WTC11 (cell line): Measurements from ENCODE around the gene SRGAP1. TPM values are rescaled to one million over a fixed set of nuclear protein-coding genes. Genes with fewer than 3 reads are reported as not detected.

Experiments used
- ATAC-seq: fragments of 200-7000 bp; cut with Tn5 transposase; 2 replicates; pipeline ENCODE4 v1.10.0; 2021; ENCODE audit warnings: mild to moderate bottlenecking, moderate library complexity
- CTCF ChIA-PET: fragments of 300-600 bp; sonication (Branson Sonifier 250); formaldehyde crosslinking; loops from one replicate; lab custom pipeline; 2021; ENCODE audit warnings: antibody characterized with exemption; lab: Charles Lee
- POLR2A ChIA-PET: fragments of 350-600 bp; sonication (Branson Sonifier 250); formaldehyde crosslinking; loops from one replicate; lab custom pipeline; 2021; ENCODE audit warnings: antibody characterized with exemption; lab: Charles Lee
- DNase-seq: peaks from one replicate; pipeline ENCODE4 v3.0.0; 2021; ENCODE audit warnings: low spot score
- H3K27ac Mint-ChIP-seq: 2 replicates; pipeline ENCODE4 v1.8.0; 2021; ENCODE audit warnings: mixed read lengths
- H3K27me3 Mint-ChIP-seq: 2 replicates; pipeline ENCODE4 v1.8.0; 2021; ENCODE audit warnings: low read depth, mild to moderate bottlenecking, moderate library complexity, mixed read lengths
- H3K36me3 Mint-ChIP-seq: 2 replicates; pipeline ENCODE4 v1.8.0; 2021; ENCODE audit warnings: mixed read lengths
- H3K4me1 Mint-ChIP-seq: 2 replicates; pipeline ENCODE4 v1.8.0; 2022; ENCODE audit warnings: mixed read lengths
- H3K4me3 Mint-ChIP-seq: 2 replicates; pipeline ENCODE4 v1.8.0; 2021; ENCODE audit warnings: mild to moderate bottlenecking, moderate library complexity, mixed read lengths
- H3K9me3 Mint-ChIP-seq: 2 replicates; pipeline ENCODE4 v1.8.0; 2021; ENCODE audit warnings: mixed read lengths
- GRHL2 ChIP-seq: fragments of 250-450 bp; sonication (Bioruptor Pico); IDR thresholded peaks from 2 replicates; pipeline ENCODE4 v1.8.0; 2022; ENCODE audit warnings: mild to moderate bottlenecking, moderate library complexity; ENCODE audit not compliant: insufficient replicate concordance, severe bottlenecking
- GTF2I ChIP-seq: fragments of 250-450 bp; sonication (Bioruptor Pico); conservative IDR thresholded peaks from 2 replicates; pipeline ENCODE4 v1.4.0; 2021; ENCODE audit warnings: mild to moderate bottlenecking
- HMGA2 ChIP-seq: fragments of 250-450 bp; sonication (Bioruptor Pico); IDR thresholded peaks from 2 replicates; pipeline ENCODE4 v1.4.0; 2021; ENCODE audit warnings: mild to moderate bottlenecking, moderate library complexity
- KAT7 ChIP-seq: sonication (generic); formaldehyde crosslinking; IDR thresholded peaks from 2 replicates; pipeline ENCODE4 v1.8.1; 2023; ENCODE audit warnings: missing genetic modification reagents, mild to moderate bottlenecking, borderline replicate concordance
- NFE2L1 ChIP-seq: sonication (generic); formaldehyde crosslinking; IDR thresholded peaks from 2 replicates; pipeline ENCODE4 v1.8.1; 2023; ENCODE audit warnings: missing genetic modification reagents
- OVOL2 ChIP-seq: fragments of 250-450 bp; sonication (Bioruptor Pico); IDR thresholded peaks from 2 replicates; pipeline ENCODE4 v1.9.0; 2021; ENCODE audit warnings: mild to moderate bottlenecking, borderline replicate concordance
- PRRX2 ChIP-seq: fragments of 250-450 bp; sonication (Bioruptor Pico); IDR thresholded peaks from 2 replicates; pipeline ENCODE4 v1.8.0; 2021; ENCODE audit warnings: mild to moderate bottlenecking
- SP1 ChIP-seq: sonication (generic); formaldehyde crosslinking; conservative IDR thresholded peaks from 2 replicates; pipeline ENCODE4 v1.8.1; 2022; ENCODE audit warnings: missing genetic modification reagents
- TEAD4 ChIP-seq: sonication (generic); formaldehyde crosslinking; IDR thresholded peaks from 2 replicates; pipeline ENCODE4 v1.8.0; 2022; ENCODE audit warnings: mild to moderate bottlenecking, missing genetic modification reagents
- ZNF416 ChIP-seq: fragments of 250-450 bp; sonication (Bioruptor Pico); IDR thresholded peaks from 2 replicates; pipeline ENCODE4 v1.9.0; 2021; ENCODE audit warnings: mild to moderate bottlenecking, inconsistent platforms
- ZNF423 ChIP-seq: fragments of 250-450 bp; sonication (Bioruptor Pico); IDR thresholded peaks from 2 replicates; pipeline ENCODE4 v2.1.2; 2022; ENCODE audit warnings: mild to moderate bottlenecking, moderate library complexity
- total RNA-seq: library from RNA; stranded (reverse); gene quantifications from 3 replicates; pipeline ENCODE4 v1.2.3, GENCODE V29; 2021
- TF ChIP-seq, protein P1 (sequence below): fragments of 200-600 bp; IDR thresholded peaks from 2 replicates; pipeline ENCODE4 v1.8.0; 2022; ENCODE audit warnings: antibody characterized with exemption
- TF ChIP-seq, protein P2 (sequence below): sonication (generic); formaldehyde crosslinking; IDR thresholded peaks from 2 replicates; pipeline ENCODE4 v1.8.1; 2022; ENCODE audit warnings: mild to moderate bottlenecking, moderate library complexity, missing genetic modification reagents
- TF ChIP-seq, protein P3 (sequence below): sonication (generic); formaldehyde crosslinking; IDR thresholded peaks from 2 replicates; pipeline ENCODE4 v1.8.0; 2023; ENCODE audit warnings: missing genetic modification reagents, mild to moderate bottlenecking, borderline replicate concordance

The SRGAP1 gene
- total RNA-seq, 1 experiment from 2014 or later = 10.3 TPM

DNA sequence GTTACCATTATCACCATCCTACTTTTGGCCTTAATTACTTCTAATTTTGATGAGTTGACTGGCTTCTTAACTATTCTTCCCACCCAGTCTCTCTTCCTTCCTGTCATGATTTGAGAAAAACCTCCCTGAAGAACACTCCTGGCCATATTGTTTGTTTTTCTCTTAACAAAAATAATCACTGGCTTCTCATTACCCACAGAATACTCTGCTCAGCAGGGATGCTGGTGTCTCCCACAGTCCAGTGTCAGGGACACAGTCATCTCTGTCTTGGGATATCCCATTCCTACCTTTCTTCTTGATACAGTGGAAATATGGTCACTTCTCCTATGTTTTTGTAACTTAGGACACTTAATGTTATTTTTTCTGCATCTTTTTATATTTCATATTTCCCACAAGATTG lies 103.7 kb downstream of the SRGAP1 start (continued):
- TF ChIP-seq GRHL2 (CRISPR knock-in tag) = no peak
- no peak for TF ChIP-seq NFE2L1 (CRISPR knock-in tag)
- TF ChIP-seq, protein P1, sequence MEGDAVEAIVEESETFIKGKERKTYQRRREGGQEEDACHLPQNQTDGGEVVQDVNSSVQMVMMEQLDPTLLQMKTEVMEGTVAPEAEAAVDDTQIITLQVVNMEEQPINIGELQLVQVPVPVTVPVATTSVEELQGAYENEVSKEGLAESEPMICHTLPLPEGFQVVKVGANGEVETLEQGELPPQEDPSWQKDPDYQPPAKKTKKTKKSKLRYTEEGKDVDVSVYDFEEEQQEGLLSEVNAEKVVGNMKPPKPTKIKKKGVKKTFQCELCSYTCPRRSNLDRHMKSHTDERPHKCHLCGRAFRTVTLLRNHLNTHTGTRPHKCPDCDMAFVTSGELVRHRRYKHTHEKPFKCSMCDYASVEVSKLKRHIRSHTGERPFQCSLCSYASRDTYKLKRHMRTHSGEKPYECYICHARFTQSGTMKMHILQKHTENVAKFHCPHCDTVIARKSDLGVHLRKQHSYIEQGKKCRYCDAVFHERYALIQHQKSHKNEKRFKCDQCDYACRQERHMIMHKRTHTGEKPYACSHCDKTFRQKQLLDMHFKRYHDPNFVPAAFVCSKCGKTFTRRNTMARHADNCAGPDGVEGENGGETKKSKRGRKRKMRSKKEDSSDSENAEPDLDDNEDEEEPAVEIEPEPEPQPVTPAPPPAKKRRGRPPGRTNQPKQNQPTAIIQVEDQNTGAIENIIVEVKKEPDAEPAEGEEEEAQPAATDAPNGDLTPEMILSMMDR = no peak
- TF ChIP-seq GTF2I = no peak
- TF ChIP-seq OVOL2 (CRISPR knock-in tag) = no peak
- TF ChIP-seq, protein P2, sequence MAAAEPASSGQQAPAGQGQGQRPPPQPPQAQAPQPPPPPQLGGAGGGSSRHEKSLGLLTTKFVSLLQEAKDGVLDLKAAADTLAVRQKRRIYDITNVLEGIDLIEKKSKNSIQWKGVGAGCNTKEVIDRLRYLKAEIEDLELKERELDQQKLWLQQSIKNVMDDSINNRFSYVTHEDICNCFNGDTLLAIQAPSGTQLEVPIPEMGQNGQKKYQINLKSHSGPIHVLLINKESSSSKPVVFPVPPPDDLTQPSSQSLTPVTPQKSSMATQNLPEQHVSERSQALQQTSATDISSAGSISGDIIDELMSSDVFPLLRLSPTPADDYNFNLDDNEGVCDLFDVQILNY (CRISPR knock-in tag) = no peak

DNA sequence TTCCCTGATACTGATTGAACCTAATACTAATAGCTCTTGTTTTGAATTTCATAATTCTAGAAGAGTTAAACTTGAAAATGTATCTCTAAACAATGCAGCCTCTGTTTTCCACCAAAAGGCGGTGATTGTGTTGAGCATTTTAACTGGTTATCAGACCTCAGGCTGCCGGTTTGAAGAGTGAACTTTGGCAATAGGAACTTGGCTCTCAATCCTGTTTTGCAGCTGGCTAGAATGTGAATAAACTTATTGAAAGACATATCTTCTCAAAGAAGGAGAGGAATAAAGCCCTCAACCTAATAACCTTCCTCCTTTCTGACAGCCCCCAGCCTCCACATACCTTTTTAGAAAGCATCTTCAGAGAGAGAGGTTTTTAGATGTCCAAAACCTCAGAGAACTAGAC lies 105.4 kb downstream of the SRGAP1 start:
- DNase-seq (no peak), ATAC-seq (no peak)
- TF ChIP-seq HMGA2 (CRISPR knock-in tag) = no peak
- TF ChIP-seq GTF2I = no peak
- no peak for TF ChIP-seq NFE2L1 (CRISPR knock-in tag)
- POLR2A ChIA-PET = no interaction called here
- Mint-ChIP-seq H3K27ac (no peak overlapping the region), H3K36me3 (no peaks in the 10 kb centered on the region), H3K9me3 (no peaks in the 10 kb centered on the region), H3K4me3 (no peak overlapping the region), H3K4me1 (peaks cover 15% of the 10 kb centered on the region), H3K27me3 (no peaks in the 10 kb centered on the region)
- CTCF ChIA-PET = no interaction called here

DNA sequence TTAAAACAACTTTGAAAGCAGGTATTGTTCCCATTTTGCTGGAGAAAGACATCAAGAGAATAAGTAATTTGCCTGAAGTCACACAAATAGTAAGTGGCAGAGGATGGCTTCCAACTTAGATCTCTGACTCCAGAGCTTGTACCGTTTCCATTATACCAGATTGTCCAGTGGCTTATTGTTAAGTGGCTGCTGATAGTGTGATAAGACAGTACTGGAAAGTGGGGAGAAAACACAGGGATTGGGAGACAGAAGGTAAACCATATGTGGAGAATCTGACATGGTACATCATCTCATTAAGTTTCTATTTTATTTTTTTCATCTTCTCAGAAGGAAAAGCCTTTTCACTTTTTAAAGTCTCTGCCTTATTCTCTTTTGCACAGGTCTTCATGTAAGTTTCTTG lies 108.5 kb downstream of the SRGAP1 start:
- ATAC-seq (no peak), DNase-seq (no peak)
- Mint-ChIP-seq H3K27me3 (no peaks in the 10 kb centered on the region), H3K4me1 (peaks cover 9% of the 10 kb centered on the region), H3K27ac (no peak overlapping the region), H3K4me3 (no peak overlapping the region), H3K36me3 (no peaks in the 10 kb centered on the region), H3K9me3 (no peaks in the 10 kb centered on the region)
- ChIA-PET CTCF (no interaction called here), POLR2A (no interaction called here)
- TF ChIP-seq PRRX2 (CRISPR knock-in tag) = no peak
- TF ChIP-seq ZNF416 (CRISPR knock-in tag) = no peak
- TF ChIP-seq ZNF423 = no peak
- no peak for TF ChIP-seq SP1 (CRISPR knock-in tag)
- no peak for TF ChIP-seq TEAD4 (CRISPR knock-in tag)
- TF ChIP-seq KAT7 = no peak
- TF ChIP-seq, protein P3, sequence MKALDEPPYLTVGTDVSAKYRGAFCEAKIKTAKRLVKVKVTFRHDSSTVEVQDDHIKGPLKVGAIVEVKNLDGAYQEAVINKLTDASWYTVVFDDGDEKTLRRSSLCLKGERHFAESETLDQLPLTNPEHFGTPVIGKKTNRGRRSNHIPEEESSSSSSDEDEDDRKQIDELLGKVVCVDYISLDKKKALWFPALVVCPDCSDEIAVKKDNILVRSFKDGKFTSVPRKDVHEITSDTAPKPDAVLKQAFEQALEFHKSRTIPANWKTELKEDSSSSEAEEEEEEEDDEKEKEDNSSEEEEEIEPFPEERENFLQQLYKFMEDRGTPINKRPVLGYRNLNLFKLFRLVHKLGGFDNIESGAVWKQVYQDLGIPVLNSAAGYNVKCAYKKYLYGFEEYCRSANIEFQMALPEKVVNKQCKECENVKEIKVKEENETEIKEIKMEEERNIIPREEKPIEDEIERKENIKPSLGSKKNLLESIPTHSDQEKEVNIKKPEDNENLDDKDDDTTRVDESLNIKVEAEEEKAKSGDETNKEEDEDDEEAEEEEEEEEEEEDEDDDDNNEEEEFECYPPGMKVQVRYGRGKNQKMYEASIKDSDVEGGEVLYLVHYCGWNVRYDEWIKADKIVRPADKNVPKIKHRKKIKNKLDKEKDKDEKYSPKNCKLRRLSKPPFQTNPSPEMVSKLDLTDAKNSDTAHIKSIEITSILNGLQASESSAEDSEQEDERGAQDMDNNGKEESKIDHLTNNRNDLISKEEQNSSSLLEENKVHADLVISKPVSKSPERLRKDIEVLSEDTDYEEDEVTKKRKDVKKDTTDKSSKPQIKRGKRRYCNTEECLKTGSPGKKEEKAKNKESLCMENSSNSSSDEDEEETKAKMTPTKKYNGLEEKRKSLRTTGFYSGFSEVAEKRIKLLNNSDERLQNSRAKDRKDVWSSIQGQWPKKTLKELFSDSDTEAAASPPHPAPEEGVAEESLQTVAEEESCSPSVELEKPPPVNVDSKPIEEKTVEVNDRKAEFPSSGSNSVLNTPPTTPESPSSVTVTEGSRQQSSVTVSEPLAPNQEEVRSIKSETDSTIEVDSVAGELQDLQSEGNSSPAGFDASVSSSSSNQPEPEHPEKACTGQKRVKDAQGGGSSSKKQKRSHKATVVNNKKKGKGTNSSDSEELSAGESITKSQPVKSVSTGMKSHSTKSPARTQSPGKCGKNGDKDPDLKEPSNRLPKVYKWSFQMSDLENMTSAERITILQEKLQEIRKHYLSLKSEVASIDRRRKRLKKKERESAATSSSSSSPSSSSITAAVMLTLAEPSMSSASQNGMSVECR (CRISPR knock-in tag) = no peak
- TF ChIP-seq, protein P1 = no peak
